Sigmoid colon (tissue), 4 donors: ENCODE results near the gene NCOR2.

ENCODE experiments used
- EP300 ChIP-seq, 4 donors: sonication (generic); formaldehyde crosslinking; IDR thresholded peaks; one replicate each; pipeline ENCODE4 v1.6.1; 2017; ENCODE audit warnings: antibody characterized with exemption in 4 of 4
- POLR2A ChIP-seq, 2 donors: fragments of 450-650 bp; IDR thresholded peaks; one replicate each; pipeline ENCODE4 v1.6.1; 2016; ENCODE audit warnings: antibody characterized with exemption in 2 of 2, mild to moderate bottlenecking in 2 of 2, moderate library complexity in 2 of 2

DNA sequence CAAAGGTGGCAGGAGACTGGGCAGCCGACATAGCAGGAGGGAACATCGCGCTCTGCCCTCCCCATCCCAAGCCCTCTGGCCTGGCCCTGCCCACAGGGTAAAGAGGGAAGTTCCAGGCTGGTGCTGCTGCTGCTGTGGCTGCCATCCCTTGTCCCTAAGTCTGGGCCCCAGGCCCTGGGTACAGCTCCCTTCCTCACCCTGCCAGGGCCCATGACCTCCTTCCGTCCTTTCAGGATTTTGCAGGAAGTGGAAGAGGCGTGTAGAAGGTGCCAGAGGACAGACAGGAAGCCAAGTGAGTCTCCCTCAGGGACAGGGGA lies 14.7 kb upstream of the NCOR2 start:
- no peak for TF ChIP-seq EP300 (IDR thresholded peaks at IDR 0.05)
- no peak for TF ChIP-seq POLR2A (IDR thresholded peaks at IDR 0.05)
